ENCODE results near the gene WWC1.

Gene WWC1

DNA sequence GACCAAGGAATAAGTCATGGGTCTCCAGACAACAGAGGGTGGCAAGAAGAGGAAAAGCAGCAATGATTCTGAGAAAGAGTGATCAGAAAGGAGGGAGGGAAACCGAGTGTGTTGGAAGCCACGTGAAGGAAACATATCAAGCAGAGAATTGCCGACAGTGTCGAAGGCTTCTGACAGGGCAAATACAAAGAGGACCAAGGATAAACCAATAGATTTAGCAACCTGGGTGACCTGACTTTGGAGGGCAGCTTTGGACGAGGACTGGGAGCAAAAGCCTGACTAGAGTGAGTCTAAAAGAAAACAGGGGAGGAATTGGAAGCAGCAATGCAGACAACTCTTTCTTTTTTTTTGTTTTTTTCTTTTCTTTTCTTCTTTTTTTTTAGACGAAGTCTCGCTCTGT lies 83.8 kb downstream of the WWC1 start:
- H3K36me3 Mint-ChIP-seq, result no peaks in the 10 kb centered on the region
- H3K9me3 Mint-ChIP-seq, result no peaks in the 10 kb centered on the region
- H3K4me1 Mint-ChIP-seq, result no peaks in the 10 kb centered on the region
- H3K27ac Mint-ChIP-seq, result no peak overlapping the region
- peaks cover 2% of the 10 kb centered on the region for H3K27me3 Mint-ChIP-seq
- no peak overlapping the region for H3K4me3 Mint-ChIP-seq

DNA sequence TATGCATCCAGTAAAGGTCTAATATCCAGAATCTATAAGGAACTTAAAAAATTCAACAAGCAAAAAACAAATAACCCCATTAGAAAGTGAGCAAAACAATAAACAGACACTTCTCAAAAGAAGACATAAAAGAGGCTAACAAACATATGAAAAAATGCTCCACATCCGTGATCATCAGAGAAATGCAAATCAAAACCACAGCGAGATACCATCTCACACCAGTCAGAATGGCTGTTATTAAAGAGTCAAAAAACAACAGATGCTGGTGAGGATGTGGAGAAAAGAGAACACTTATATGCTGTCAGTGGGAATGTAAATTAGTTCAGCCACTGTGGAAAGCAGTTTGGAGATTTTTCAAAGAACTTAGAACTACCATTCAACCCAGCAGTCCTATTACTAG lies 86.1 kb downstream of the WWC1 start:
- Mint-ChIP-seq H3K27me3 (no peaks in the 10 kb centered on the region), H3K4me1 (no peaks in the 10 kb centered on the region), H3K27ac (no peak overlapping the region), H3K36me3 (no peaks in the 10 kb centered on the region), H3K4me3 (no peak overlapping the region), H3K9me3 (no peaks in the 10 kb centered on the region)

DNA sequence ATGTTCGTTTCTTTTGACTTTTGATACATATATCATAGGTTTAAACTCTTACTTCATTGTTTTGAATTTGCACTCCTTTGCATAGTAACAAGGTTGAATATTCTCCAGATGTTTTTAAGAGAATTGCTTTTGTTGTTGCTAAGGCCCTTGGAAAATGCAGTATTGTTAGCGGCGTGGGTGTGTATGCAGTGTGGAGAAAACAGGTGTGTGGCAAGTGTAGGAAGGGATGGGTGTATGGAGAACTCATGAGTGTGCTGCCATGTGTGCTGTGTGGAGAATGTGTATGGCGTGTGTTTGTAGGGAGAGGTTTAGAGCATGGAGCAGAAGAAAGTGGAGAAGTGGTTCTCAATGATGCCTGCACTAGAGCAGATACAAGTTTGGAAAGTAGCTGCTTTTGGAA lies 87.3 kb downstream of the WWC1 start:
- Mint-ChIP-seq H3K27ac (no peak overlapping the region), H3K4me3 (no peak overlapping the region), H3K36me3 (no peaks in the 10 kb centered on the region), H3K9me3 (no peaks in the 10 kb centered on the region), H3K4me1 (peaks cover 6% of the 10 kb centered on the region), H3K27me3 (no peaks in the 10 kb centered on the region)

DNA sequence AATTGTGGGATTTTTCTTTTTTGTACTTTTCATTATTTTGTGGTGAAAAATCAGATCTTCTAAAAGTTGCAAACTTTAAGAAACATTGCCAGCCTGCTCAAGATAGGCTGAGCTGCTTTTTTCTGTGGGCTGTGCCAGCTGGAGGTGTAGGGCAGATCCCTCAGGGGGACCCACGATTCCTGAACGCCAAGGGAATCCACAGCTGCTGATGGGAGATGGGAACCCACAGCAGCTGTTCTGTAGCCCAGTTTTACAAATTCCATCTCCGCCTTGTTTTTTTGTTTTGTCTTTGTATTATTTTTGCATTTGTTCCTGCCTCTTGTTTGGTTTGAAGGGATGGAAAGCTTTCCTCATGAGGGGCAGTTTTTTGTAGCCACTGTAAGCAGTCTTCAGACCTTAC lies 91.0 kb downstream of the WWC1 start:
- H3K27ac Mint-ChIP-seq, result no peak overlapping the region
- H3K4me1 Mint-ChIP-seq, result peaks cover 6% of the 10 kb centered on the region
- H3K4me3 Mint-ChIP-seq, result no peak overlapping the region
- H3K36me3 Mint-ChIP-seq, result no peaks in the 10 kb centered on the region
- no peaks in the 10 kb centered on the region for H3K27me3 Mint-ChIP-seq
- H3K9me3 Mint-ChIP-seq, result no peaks in the 10 kb centered on the region

DNA sequence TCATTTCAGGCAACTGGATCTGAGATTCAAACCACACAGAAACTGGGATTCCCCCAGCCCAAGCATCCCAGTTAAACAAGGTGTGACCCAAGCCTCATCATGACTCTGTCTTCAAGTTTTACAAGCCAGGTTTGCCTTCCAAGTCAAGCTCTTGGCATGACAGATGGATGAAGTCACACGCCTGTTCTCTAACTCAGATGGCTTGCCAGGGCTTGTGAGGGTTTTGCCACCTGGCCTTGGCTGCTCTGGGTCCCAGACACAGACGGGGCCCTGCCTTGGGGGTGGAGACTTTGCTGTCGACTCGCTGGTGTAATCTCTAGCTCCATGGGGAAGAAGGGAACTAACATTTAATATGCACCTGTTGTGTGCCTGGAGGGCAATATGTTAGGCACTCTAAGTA lies 99.0 kb downstream of the WWC1 start:
- Mint-ChIP-seq H3K27me3 (peaks cover 1% of the 10 kb centered on the region), H3K36me3 (no peaks in the 10 kb centered on the region), H3K27ac (no peak overlapping the region), H3K9me3 (peaks cover 15% of the 10 kb centered on the region), H3K4me1 (no peaks in the 10 kb centered on the region), H3K4me3 (no peak overlapping the region)

DNA sequence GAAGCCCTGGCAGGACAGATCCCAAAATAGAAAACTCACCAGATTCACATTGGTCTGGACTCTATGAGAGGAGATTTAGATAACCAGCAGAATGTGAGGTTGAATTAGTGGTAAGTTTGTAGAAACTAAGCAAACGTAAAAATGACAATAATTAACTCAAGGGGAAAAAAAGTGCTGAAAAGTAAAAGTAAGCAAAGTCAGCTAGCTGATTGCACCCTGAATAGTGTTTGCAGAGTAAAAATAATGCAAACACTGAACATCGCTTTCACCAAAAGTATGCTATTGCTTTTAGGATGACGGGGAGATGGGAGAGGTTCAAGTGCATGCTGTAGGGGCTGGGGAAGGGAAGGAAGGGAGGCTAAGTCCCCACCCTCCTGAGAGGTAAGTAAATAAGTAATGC lies 102.3 kb downstream of the WWC1 start:
- Mint-ChIP-seq H3K4me3 (no peak overlapping the region), H3K27me3 (no peaks in the 10 kb centered on the region), H3K9me3 (peaks cover 15% of the 10 kb centered on the region), H3K4me1 (no peaks in the 10 kb centered on the region), H3K36me3 (no peaks in the 10 kb centered on the region), H3K27ac (no peak overlapping the region)

DNA sequence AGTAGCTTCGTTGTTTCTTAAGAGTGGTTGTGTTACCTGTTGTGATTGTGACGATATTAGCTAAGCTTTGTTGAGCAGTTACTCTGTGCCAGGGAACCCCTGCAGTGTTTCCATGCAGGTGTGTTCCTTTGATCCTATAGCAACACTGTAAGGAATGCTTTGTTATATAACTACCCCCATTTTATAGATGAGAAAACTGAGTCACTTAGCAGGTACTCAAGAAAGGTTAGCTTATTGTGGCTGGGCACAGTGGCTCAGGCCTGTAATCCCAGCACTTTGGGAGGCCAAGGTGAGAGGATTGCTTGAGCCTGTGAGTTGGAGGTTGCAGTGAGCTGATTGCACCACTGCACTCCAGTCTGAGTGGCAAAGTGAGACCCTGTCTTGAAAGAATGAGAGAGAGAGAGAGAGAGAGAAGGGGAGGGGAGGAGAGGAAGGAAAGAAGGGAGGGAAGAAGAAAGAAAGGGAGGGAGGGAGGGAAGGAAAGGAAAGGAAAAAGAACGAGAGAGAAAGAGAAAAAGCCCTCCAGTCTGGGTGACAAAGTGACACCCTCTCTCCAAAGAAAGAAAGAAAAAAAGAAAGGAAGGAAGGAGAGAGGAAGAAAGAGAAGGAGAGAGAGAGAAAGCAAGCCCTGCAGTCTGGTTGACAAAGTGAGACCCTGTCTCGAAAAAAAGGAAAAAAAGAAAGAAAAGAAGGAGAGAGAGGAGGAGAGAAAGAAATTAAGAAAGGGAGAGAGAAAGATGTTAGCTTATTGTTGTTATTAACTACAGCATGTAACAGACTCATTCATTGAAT lies 109.2 kb downstream of the WWC1 start:
- Mint-ChIP-seq H3K27me3 (no peaks in the 10 kb centered on the region), H3K4me3 (no peak overlapping the region)

DNA sequence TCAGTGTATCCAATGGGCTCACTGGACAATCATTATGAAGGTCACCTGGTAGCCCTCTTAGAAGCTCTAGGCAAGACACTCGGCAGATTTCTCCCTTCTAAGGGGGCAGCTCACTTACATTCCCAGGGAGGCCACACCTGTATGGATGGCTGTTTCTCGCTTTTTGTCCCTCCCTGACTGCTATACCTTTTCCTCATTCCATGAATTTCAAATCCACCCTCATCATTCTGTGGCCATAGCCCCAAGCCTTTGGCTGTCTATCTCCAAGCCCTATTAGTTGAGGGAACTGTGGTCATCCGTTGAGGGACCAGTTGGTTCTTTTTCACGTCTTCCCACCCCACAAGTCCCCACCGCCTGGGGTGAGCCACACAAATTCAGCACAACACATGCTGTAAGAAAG lies 109.8 kb downstream of the WWC1 start:
- Mint-ChIP-seq H3K9me3 (no peaks in the 10 kb centered on the region), H3K27me3 (no peaks in the 10 kb centered on the region), H3K36me3 (no peaks in the 10 kb centered on the region), H3K27ac (no peak overlapping the region), H3K4me3 (no peak overlapping the region), H3K4me1 (no peaks in the 10 kb centered on the region)

More for the DNA sequence above, 109.2 kb downstream of the WWC1 start:
- H3K4me1 Mint-ChIP-seq, result no peaks in the 10 kb centered on the region
- H3K9me3 Mint-ChIP-seq, result no peaks in the 10 kb centered on the region
- no peak overlapping the region for H3K27ac Mint-ChIP-seq
- no peaks in the 10 kb centered on the region for H3K36me3 Mint-ChIP-seq

DNA sequence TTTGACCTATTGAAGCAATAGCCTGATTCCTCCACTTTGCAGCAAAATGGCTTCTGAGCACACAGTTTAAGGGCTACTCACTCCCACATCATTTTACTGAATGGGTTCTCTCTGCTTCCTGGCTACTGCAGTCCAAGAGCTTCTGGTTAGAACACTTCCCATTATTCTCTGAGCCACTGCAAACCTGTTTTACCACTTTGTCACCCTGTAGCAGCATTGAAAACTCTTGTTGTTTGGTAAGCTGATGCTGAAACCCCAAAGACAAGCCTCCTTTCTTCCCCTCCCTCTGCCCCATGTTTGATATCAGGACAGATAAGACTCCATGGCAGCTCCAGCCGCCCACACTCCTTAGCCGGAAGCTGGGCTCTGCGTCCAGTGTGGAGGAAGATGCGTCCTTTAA lies 110.4 kb downstream of the WWC1 start:
- H3K27me3 Mint-ChIP-seq, result no peaks in the 10 kb centered on the region
- H3K9me3 Mint-ChIP-seq, result no peaks in the 10 kb centered on the region

DNA sequence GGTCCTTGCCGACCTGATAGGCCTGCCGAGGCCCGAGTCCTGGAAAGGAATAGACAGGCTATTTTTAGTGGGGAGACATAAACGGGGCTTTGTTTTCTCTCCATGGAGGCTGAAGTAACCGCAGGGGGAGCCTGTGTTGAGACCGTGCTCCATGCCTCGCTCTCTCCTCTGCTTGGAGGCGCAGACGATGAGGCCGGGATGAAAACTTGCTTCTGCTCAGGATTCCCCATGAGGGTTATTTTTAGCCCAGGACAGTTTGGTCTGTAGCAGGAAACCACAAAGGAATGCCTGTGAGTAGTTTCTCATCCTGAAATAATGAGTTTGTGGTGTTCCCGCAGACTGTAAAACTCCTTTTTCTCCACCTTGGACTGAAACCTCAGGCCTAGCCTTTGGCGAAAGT lies 112.9 kb downstream of the WWC1 start:
- H3K27ac Mint-ChIP-seq, result no peak overlapping the region
- H3K4me3 Mint-ChIP-seq, result no peak overlapping the region
- H3K36me3 Mint-ChIP-seq, result no peaks in the 10 kb centered on the region
- no peaks in the 10 kb centered on the region for H3K27me3 Mint-ChIP-seq
- peaks cover 7% of the 10 kb centered on the region for H3K4me1 Mint-ChIP-seq
- H3K9me3 Mint-ChIP-seq, result no peaks in the 10 kb centered on the region

More for the DNA sequence above, 110.4 kb downstream of the WWC1 start:
- Mint-ChIP-seq H3K4me3 (no peak overlapping the region), H3K27ac (no peak overlapping the region), H3K4me1 (no peaks in the 10 kb centered on the region), H3K36me3 (no peaks in the 10 kb centered on the region)

DNA sequence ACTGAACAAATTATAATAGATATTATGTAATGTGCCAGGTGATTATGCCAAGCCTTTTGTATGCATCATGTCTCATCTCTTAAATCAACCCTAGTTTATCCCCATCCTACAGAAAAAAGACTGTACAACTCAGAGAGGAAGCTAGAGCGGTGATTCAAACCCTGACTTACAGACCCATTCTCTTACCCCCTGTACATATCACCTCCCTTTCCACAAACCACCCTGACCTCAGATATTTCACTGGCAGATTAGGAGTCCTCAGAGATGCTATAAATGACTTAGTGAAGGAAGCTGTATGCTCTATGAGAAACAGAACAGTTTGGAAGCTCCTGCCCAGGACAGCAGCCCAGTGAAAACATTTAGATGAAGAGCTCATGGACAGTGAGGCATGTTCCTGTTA lies 115.8 kb downstream of the WWC1 start:
- no peak overlapping the region for H3K27ac Mint-ChIP-seq
- no peaks in the 10 kb centered on the region for H3K27me3 Mint-ChIP-seq
- H3K4me3 Mint-ChIP-seq, result no peak overlapping the region

DNA sequence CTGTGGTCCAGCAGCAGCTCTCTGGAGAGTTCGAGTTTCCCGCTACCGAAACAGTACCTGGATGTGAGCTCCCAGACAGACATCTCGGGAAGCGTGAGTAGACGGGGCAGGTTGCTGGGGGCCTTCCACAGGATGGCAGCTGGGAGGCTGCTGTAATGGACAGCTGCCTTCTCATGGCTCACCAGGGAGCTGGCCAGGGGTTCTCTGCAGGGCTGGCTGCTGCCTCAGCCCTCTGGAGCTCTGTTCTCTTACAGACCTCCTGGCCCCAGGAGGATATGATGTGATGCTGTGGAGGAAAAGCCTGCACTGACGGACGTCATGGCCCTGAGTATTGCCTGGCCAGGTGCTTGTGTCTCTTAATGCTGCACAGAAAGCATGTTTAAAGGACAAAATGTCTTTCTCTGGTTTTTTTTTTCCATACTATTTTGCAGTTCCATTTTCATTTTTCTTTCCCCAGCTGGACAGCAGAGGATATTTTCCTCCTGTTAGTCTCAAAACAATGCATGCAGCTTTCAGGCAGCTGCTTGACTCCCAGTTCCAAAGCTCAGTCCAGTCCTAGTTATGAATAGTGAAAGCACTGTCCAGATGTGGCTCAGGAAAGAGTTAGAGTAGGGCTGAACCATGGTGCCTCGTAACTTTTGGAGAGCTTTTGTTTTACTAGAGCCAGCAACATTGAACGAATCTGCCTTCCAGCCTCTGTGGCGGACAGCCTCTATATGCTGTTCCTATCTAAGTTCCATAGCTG lies 117.3 kb downstream of the WWC1 start:
- no peak overlapping the region for H3K4me3 Mint-ChIP-seq

More for the DNA sequence above, 115.8 kb downstream of the WWC1 start:
- Mint-ChIP-seq H3K9me3 (no peaks in the 10 kb centered on the region), H3K36me3 (no peaks in the 10 kb centered on the region), H3K4me1 (peaks cover 20% of the 10 kb centered on the region)

DNA sequence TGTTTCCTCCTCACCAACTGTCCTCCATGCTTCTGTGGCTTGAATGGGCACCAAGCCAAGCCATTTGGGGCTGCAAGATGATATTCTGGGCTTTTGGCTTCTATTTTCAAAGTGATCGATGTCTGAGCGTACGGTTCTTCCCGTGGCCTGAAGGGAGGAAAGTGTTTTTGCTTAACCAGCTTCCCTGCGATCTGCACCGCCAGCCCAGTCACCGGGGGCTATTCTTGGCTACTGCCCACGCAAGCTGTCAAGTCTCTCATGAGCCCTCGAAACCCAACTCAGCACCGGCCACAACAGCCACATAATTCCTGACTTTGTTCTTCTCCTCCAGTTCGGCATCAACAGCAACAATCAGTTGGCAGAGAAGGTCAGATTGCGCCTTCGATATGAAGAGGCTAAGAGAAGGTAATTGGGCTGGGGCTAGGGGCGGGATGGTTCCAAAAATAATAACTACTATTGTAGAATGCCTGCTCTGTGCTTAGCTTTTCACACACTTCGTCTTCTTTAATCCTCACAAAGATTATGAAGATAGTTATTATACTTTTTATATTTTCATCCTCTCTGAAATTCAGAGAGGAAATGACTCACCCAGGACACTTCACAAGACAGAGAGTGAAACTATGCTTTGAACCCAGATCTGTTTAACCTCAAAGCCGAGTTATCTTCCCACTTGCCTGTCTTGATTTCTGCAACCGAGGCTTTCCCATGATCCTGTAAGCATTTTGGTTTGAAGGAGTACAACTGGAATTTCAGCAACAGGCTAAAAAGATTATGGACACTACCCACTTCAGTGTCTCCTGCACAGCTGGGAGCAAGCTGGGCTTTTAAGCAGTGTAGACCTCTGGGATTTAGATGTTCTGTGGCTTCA lies 118.4 kb downstream of the WWC1 start:
- Mint-ChIP-seq H3K4me1 (peaks cover 20% of the 10 kb centered on the region), H3K36me3 (no peaks in the 10 kb centered on the region), H3K9me3 (no peaks in the 10 kb centered on the region), H3K27ac (no peak overlapping the region), H3K4me3 (peak overlapping the region; percentile 63), H3K27me3 (no peaks in the 10 kb centered on the region)

More for the DNA sequence above, 117.3 kb downstream of the WWC1 start:
- Mint-ChIP-seq H3K4me1 (peaks cover 20% of the 10 kb centered on the region), H3K27me3 (no peaks in the 10 kb centered on the region), H3K36me3 (no peaks in the 10 kb centered on the region), H3K27ac (no peak overlapping the region), H3K9me3 (no peaks in the 10 kb centered on the region)

DNA sequence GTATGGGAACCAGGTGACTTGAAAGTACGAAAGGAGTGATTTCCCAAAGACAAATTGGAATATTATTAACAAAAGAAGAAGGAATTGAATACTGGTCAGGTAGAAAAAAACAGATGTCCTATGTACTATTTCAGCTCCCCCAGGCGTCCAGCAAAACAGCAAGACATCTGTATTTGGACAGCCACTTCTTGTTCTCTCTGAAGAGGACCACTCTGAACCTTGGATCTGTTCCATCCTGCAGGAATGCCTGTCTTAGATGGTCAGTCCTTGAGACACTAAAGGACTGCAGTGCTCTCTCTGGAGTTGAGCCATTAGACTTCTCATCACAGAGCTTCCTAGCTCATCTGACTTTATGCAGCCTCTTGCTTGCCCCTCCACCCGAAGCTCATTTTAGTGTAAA lies 120.4 kb downstream of the WWC1 start:
- no peak overlapping the region for H3K4me3 Mint-ChIP-seq
- no peaks in the 10 kb centered on the region for H3K27me3 Mint-ChIP-seq
- peaks cover 20% of the 10 kb centered on the region for H3K4me1 Mint-ChIP-seq
- H3K36me3 Mint-ChIP-seq, result no peaks in the 10 kb centered on the region
- H3K27ac Mint-ChIP-seq, result no peak overlapping the region
- no peaks in the 10 kb centered on the region for H3K9me3 Mint-ChIP-seq

DNA sequence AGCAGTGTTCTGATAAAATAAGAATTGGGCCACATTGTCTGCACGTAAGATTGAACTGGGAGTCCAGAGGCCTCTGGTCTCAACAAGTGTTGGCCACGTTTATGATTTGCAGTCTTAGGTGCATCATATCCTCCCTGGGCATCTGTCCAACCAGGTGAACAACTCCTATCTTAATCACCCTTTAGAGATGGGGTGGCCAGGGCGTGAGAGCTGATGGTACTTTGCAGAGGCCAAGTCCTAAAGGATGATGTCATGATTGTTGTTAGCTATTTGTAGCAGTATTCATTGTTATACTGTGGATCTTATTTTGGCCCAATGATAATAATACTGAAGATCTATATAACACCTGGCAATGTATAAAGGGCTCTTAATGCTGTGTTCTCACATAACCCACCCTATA lies 121.6 kb downstream of the WWC1 start:
- Mint-ChIP-seq H3K27me3 (no peaks in the 10 kb centered on the region), H3K9me3 (no peaks in the 10 kb centered on the region), H3K27ac (no peak overlapping the region), H3K4me3 (no peak overlapping the region), H3K36me3 (no peaks in the 10 kb centered on the region), H3K4me1 (peaks cover 20% of the 10 kb centered on the region)

DNA sequence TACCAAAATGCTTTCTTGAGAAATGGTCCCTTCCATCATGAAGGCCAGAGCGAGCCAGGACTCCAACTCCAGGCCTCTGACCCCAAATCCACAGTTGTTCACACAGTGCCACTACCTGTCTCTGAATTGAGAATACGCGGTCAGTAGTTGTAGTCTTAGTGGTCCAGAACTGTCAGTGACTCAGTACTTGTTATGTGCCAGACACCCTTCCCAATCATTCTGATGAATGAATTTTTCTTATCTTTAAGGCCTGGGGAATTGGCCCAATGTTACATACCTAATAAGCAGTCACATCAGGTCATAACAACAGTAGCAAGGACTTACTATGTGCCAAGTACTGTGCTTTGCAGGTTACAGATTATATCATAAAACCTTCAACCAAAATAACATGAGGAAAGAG lies 122.2 kb downstream of the WWC1 start:
- Mint-ChIP-seq H3K4me1 (peaks cover 20% of the 10 kb centered on the region), H3K27me3 (no peaks in the 10 kb centered on the region), H3K4me3 (no peak overlapping the region), H3K9me3 (no peaks in the 10 kb centered on the region), H3K27ac (no peak overlapping the region), H3K36me3 (no peaks in the 10 kb centered on the region)
